Breast epithelium (tissue), 3 donors: ENCODE data around the gene KCTD15.

Experiments used
- POLR2A ChIP-seq: fragments of 450-650 bp; IDR thresholded peaks from one replicate; pipeline ENCODE4 v1.6.1; 2016; ENCODE audit warnings: antibody characterized with exemption, mild to moderate bottlenecking, moderate library complexity
- TF ChIP-seq, protein P1 (sequence below), 3 donors: fragments of 450-650 bp; IDR thresholded peaks; one replicate each; pipeline ENCODE4 v1.5.1; 2016 to 2017; ENCODE audit warnings: antibody characterized with exemption in 3 of 3, mild to moderate bottlenecking in 3 of 3, moderate library complexity in 3 of 3

DNA sequence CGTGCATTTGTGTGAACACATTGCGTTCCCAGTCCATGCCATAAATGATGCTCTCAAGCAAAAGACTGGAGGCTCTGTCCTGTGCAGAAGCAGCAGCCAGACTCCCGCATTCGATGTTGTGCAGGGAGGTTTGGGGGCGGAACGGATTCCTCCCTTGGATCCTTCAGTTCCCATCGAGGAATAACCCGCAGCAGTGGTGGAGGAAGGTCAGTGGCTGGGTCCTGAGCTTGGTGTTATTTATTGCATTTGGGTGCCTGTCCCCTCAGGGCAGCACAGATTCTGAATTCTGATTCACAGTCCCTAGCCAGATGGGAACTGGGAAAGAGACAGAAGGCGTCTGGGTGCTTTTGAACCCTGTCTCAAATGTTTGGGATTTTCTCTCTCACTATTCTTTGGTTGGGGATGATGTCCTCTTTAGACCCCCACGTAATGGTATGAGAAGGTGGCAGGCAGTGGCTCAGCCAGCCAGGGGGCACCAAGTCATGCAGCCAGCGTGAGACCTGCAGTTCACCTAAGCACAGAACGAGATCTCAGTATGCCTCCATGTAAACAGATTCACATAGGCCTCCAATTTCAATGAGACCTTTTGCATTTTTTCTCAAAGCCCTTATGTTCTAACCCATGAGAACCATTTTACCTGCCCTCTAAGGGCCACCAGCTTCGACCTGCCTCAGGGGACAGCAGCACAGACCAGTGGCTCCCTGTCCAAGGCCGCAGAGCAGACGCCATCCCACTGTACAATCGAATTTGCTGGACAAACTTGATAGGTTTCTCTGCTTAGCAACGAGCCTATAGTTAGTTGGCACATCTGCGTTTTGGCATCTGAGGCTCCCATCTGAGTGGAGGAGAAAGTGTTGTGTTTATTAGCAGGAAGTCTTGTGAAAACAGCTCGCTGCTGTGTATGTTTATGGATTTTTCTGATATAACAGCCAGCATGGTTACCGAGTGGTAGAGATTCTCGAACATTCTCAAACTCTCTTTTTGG lies 17.8 kb downstream of the KCTD15 start:
- TF ChIP-seq POLR2A, result no peak
- TF ChIP-seq, protein P1, sequence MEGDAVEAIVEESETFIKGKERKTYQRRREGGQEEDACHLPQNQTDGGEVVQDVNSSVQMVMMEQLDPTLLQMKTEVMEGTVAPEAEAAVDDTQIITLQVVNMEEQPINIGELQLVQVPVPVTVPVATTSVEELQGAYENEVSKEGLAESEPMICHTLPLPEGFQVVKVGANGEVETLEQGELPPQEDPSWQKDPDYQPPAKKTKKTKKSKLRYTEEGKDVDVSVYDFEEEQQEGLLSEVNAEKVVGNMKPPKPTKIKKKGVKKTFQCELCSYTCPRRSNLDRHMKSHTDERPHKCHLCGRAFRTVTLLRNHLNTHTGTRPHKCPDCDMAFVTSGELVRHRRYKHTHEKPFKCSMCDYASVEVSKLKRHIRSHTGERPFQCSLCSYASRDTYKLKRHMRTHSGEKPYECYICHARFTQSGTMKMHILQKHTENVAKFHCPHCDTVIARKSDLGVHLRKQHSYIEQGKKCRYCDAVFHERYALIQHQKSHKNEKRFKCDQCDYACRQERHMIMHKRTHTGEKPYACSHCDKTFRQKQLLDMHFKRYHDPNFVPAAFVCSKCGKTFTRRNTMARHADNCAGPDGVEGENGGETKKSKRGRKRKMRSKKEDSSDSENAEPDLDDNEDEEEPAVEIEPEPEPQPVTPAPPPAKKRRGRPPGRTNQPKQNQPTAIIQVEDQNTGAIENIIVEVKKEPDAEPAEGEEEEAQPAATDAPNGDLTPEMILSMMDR (IDR thresholded peaks at IDR 0.05), result no peak
